Right lobe of liver (tissue), 4 donors: ENCODE measurements around the gene AZGP1.

ENCODE experiments used
- POLR2A ChIP-seq: fragments of 450-650 bp; IDR thresholded peaks from one replicate; pipeline ENCODE4 v1.6.1; 2017; ENCODE audit warnings: antibody characterized with exemption, mild to moderate bottlenecking
- TF ChIP-seq, protein P1 (sequence below), 4 donors: fragments of 200-600 bp in 3 of 4; fragments of 450-650 bp in 1 of 4; IDR thresholded peaks; one replicate each; pipeline versions ENCODE4 v1.5.1 to v1.8.0; 2016 to 2022; ENCODE audit warnings: antibody characterized with exemption in 4 of 4, mild to moderate bottlenecking in 2 of 4
- donor health status: DM: no; HTN: no; CAD: no.
- donor health status: DM: no; HTN: no; CAD: no.
- donor health status: DM: no; HTN: yes; CAD: no.

DNA sequence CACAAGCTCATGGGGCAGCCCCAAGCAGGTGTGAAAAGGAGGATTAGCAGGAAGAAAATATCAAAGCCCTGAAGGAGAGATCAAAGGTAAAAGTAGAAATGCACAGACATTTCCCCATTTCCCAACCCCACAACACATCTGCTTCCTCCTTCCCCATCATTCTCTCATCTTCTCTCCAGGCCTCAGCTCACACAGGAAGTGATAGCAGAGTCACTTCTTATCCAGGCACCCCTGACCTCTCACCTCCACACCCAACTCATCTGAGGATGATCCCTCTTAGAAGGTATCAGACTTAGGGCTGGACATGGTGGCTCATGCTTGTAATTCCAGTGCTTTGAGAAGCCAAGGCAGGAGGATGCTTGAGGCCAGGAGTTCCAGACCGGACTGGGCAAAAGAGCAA, 28.2 kb downstream of the AZGP1 start:
- no peak for TF ChIP-seq POLR2A
- TF ChIP-seq, protein P1, sequence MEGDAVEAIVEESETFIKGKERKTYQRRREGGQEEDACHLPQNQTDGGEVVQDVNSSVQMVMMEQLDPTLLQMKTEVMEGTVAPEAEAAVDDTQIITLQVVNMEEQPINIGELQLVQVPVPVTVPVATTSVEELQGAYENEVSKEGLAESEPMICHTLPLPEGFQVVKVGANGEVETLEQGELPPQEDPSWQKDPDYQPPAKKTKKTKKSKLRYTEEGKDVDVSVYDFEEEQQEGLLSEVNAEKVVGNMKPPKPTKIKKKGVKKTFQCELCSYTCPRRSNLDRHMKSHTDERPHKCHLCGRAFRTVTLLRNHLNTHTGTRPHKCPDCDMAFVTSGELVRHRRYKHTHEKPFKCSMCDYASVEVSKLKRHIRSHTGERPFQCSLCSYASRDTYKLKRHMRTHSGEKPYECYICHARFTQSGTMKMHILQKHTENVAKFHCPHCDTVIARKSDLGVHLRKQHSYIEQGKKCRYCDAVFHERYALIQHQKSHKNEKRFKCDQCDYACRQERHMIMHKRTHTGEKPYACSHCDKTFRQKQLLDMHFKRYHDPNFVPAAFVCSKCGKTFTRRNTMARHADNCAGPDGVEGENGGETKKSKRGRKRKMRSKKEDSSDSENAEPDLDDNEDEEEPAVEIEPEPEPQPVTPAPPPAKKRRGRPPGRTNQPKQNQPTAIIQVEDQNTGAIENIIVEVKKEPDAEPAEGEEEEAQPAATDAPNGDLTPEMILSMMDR (IDR thresholded peaks at IDR 0.05) = no peak
